Endothelial cell of umbilical vein (primary cell): Measurements from ENCODE around the gene MBOAT2. TPM values are rescaled to one million over a fixed set of nuclear protein-coding genes. Genes with fewer than 3 reads are reported as not detected.
"Not testable (repeated sequence)": the region's sequence is repeated elsewhere in the genome, so short reads cannot be mapped to it uniquely, and the experiment has no call there.

Experiments
- BruUV-seq: library from RNA; stranded (reverse); fragments of 400-500 nt; replicated peaks from 2 replicates; lab custom pipeline; 2021; lab: Mats Ljungman, UMichigan
- CTCF ChIA-PET: fragments of 300-600, 350-600 bp; sonication (Branson Sonifier 250); formaldehyde crosslinking; loops from one replicate; lab custom pipeline; 2021; ENCODE audit warnings: antibody characterized with exemption, inconsistent platforms; lab: Charles Lee
- POLR2A ChIA-PET: fragments of 300-600, 350-600 bp; sonication (Branson Sonifier 250); formaldehyde crosslinking; loops from one replicate; lab custom pipeline; 2021; ENCODE audit warnings: antibody characterized with exemption, inconsistent platforms; lab: Charles Lee
- DNase-seq: peaks from one replicate; pipeline ENCODE4 v3.0.0-alpha.2; 2011; ENCODE audit warnings: low read depth, low spot score
- FAIRE-seq: peaks from 2 replicates; lab custom pipeline; 2011; peaks lifted over from hg19 to GRCh38; lab: Jason Lieb, UNC
- H2AFZ ChIP-seq: 2 replicates; pipeline ENCODE4 v1.6.0; 2012; ENCODE audit warnings: low read depth, low read length, control low read depth, inconsistent platforms
- H3K27ac ChIP-seq: 2 replicates; pipeline ENCODE4 v1.5.1; 2011; ENCODE audit warnings: low read depth, mild to moderate bottlenecking, control low read depth, low read length, moderate library complexity; ENCODE audit not compliant: insufficient read depth
- H3K27me3 ChIP-seq, 2 experiments: 2 replicates each; pipeline versions ENCODE4 v1.6.0 to v1.6.1; 2011; ENCODE audit warnings: low read length in 2 of 2, mixed read lengths in 1 of 2; ENCODE audit not compliant: control insufficient read depth in 2 of 2, insufficient read depth in 2 of 2
- H3K36me3 ChIP-seq, 2 experiments: 2 replicates in 1 of 2; 3 replicates in 1 of 2; pipeline ENCODE4 v1.5.1; 2011; ENCODE audit warnings: low read length in 2 of 2, mild to moderate bottlenecking in 1 of 2, moderate library complexity in 1 of 2; ENCODE audit not compliant: control insufficient read depth in 2 of 2, insufficient read depth in 2 of 2; ENCODE audit errors: extremely low read depth in 1 of 2
- H3K4me1 ChIP-seq: 3 replicates; pipeline ENCODE4 v1.5.1; 2011; ENCODE audit warnings: mild to moderate bottlenecking, low read length; ENCODE audit not compliant: control insufficient read depth, insufficient read depth; ENCODE audit errors: extremely low read depth
- H3K4me2 ChIP-seq: 2 replicates; pipeline ENCODE4 v1.6.1; 2011; ENCODE audit warnings: low read length, control low read depth, mixed read lengths; ENCODE audit not compliant: insufficient read depth
- H3K4me3 ChIP-seq, 3 experiments: fragments of 200-600 bp in 1 of 3; sonication (generic), shearing (Covaris generic) in 1 of 3; replicated peaks in 1 of 3; 2 replicates each; pipeline ENCODE4 v1.5.1; 2011 to 2016; ENCODE audit warnings: control low read depth in 3 of 3, low read length in 3 of 3, mild to moderate bottlenecking in 2 of 3, inconsistent platforms in 1 of 3, low read depth in 1 of 3, moderate library complexity in 1 of 3; ENCODE audit not compliant: insufficient read depth in 1 of 3
- H3K79me2 ChIP-seq: 2 replicates; pipeline ENCODE4 v1.6.0; 2012; ENCODE audit warnings: low read length, inconsistent platforms; ENCODE audit not compliant: control insufficient read depth, insufficient read depth
- H3K9ac ChIP-seq: replicated peaks from 2 replicates; pipeline ENCODE3; 2011; ENCODE audit warnings: low read length, control low read depth; ENCODE audit not compliant: insufficient read depth; ENCODE audit errors: extremely low read depth
- H3K9me1 ChIP-seq: replicated peaks from 3 replicates; pipeline ENCODE4 v1.6.0; 2011; ENCODE audit warnings: mild to moderate bottlenecking, low read length; ENCODE audit not compliant: control insufficient read depth, insufficient read depth; ENCODE audit errors: extremely low read depth
- H3K9me3 ChIP-seq: replicated peaks from 2 replicates; pipeline ENCODE4 v1.5.1; 2012; ENCODE audit warnings: low read length, inconsistent platforms; ENCODE audit not compliant: control insufficient read depth, insufficient read depth
- H4K20me1 ChIP-seq: replicated peaks from 2 replicates; pipeline ENCODE3; 2011; ENCODE audit warnings: mild to moderate bottlenecking, low read length; ENCODE audit not compliant: control insufficient read depth, insufficient read depth; ENCODE audit errors: extremely low read depth
- dilution Hi-C: fragments of 300-500 bp; cut with MboI; formaldehyde crosslinking; loops from one replicate; pipeline ENCODE4 v1.15.0; 2019; ENCODE audit warnings: low sequenced_read_pairs; ENCODE audit not compliant: extremely low pct_ligation_motif_present
- intact Hi-C: fragments of 100-400 bp; cut with micrococcal nuclease; formaldehyde crosslinking; loops from one replicate; pipeline ENCODE4 v1.10.0; 2022
- polyA plus RNA-seq, 4 experiments: library from polyadenylated mRNA; depleted of rRNA in 3 of 4; stranded (reverse) in 3 of 4; unstranded in 1 of 4; fragments of >200 nt; gene quantifications; 2 replicates each; pipeline versions ENCODE4 v1.2.1 to v1.2.3, GENCODE V29; 2011 to 2012; ENCODE audit warnings: missing spikeins in 1 of 4
- total RNA-seq: library from RNA; stranded (reverse); gene quantifications from 2 replicates; pipeline ENCODE4 v1.2.3, GENCODE V29; 2021
- TF ChIP-seq, protein P1 (sequence below), 2 donors: IDR thresholded peaks; 1 replicate in 1 of 2; 2 replicates in 1 of 2; pipeline ENCODE4 v1.5.1; 2011; ENCODE audit warnings: low read length in 2 of 2, mild to moderate bottlenecking in 2 of 2, moderate library complexity in 2 of 2, control low read depth in 1 of 2, inconsistent platforms in 1 of 2, low read depth in 1 of 2; ENCODE audit not compliant: insufficient read depth in 1 of 2; ENCODE audit errors: extremely low read depth in 1 of 2
- TF ChIP-seq, protein P2 (sequence below): IDR thresholded peaks from 2 replicates; pipeline ENCODE4 v1.6.1; 2011; ENCODE audit not compliant: insufficient read depth, insufficient read length

The MBOAT2 gene
- total and polyA plus RNA-seq, 2 donors (not counting 3 experiments of a cell fraction or from before 2014, with no cell fraction given), result 10.9 to 22.1 TPM

DNA sequence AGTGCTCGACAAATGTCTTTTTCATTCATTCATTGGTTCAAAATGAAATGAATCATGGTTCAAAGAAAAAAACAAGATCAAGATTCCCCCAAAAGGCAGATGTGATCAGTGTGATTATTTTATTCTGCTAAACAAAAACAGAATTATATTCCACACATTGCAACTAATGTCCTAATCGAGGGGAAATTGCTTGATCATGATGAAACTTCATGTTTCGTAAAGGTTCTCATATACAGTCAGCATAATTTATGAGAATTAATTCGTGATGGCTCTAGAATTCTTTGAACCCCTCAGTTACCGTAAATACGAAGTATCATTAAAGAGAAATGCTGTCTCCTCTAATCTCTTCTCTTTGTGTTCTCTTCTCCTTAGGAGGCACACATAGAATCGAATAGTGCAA lies 42.1 kb upstream of the MBOAT2 start:
- H3K36me3 ChIP-seq, result no peaks in the 10 kb centered on the region
- dilution Hi-C loops, result no loop called here

DNA sequence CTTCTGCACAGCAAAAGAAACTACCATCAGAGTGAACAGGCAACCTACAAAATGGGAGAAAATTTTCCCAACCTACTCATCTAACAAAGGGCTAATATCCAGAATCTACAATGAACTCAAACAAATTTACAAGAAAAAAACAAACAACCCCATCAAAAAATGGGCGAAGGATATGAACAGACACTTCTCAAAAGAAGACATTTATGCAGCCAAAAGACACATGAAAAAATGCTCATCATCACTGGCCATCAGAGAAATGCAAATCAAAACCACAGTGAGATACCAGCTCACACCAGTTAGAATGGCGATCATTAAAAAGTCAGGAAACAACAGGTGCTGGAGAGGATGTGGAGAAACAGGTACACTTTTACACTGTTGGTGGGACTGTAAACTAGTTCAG lies 40.0 kb upstream of the MBOAT2 start:
- H2AFZ ChIP-seq, H3K9ac ChIP-seq, dilution Hi-C loops, POLR2A ChIA-PET, H3K4me3 ChIP-seq, H3K79me2 ChIP-seq, H3K27ac ChIP-seq, BruUV-seq, DNase-seq, H4K20me1 ChIP-seq, intact Hi-C loops, CTCF ChIA-PET, H3K4me1 ChIP-seq, H3K4me2 ChIP-seq, H3K27me3 ChIP-seq, H3K36me3 ChIP-seq, FAIRE-seq, H3K9me3 ChIP-seq, H3K9me1 ChIP-seq: not testable (repeated sequence)

More for the DNA sequence above, 42.1 kb upstream of the MBOAT2 start:
- Histone ChIP-seq H3K9me3 (no peaks in the 10 kb centered on the region), H3K9ac (no peak overlapping the region), H3K9me1 (no peaks in the 10 kb centered on the region), H2AFZ (no peak overlapping the region), H3K4me1 (no peaks in the 10 kb centered on the region), H3K79me2 (no peaks in the 10 kb centered on the region), H3K4me2 (no peak overlapping the region), H4K20me1 (no peaks in the 10 kb centered on the region), H3K27me3 (no peaks in the 10 kb centered on the region), H3K27ac (no peak overlapping the region), H3K4me3 (no peak overlapping the region)
- no TSS peak for BruUV-seq
- ChIA-PET POLR2A (no interaction called here), CTCF (no interaction called here)
- intact Hi-C loops, result no loop called here
- TF ChIP-seq, protein P1, sequence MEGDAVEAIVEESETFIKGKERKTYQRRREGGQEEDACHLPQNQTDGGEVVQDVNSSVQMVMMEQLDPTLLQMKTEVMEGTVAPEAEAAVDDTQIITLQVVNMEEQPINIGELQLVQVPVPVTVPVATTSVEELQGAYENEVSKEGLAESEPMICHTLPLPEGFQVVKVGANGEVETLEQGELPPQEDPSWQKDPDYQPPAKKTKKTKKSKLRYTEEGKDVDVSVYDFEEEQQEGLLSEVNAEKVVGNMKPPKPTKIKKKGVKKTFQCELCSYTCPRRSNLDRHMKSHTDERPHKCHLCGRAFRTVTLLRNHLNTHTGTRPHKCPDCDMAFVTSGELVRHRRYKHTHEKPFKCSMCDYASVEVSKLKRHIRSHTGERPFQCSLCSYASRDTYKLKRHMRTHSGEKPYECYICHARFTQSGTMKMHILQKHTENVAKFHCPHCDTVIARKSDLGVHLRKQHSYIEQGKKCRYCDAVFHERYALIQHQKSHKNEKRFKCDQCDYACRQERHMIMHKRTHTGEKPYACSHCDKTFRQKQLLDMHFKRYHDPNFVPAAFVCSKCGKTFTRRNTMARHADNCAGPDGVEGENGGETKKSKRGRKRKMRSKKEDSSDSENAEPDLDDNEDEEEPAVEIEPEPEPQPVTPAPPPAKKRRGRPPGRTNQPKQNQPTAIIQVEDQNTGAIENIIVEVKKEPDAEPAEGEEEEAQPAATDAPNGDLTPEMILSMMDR (IDR thresholded peaks at IDR 0.05; ENCODE audit: extremely low read depth in 1 of 2, insufficient read depth in 1 of 2, low read depth in 1 of 2, low read length in 2 of 2), result no peak
- TF ChIP-seq, protein P2, sequence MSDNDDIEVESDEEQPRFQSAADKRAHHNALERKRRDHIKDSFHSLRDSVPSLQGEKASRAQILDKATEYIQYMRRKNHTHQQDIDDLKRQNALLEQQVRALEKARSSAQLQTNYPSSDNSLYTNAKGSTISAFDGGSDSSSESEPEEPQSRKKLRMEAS, result no peak
- DNase-seq, result no peak
- no peak for FAIRE-seq
